NCI-H345 (cell line): ENCODE data around the gene ADPGK.
"Not testable (repeated sequence)": the region's sequence is repeated elsewhere in the genome, so short reads cannot be mapped to it uniquely, and the experiment has no call there.

Source experiments
- DNase-seq: peaks from one replicate; lab custom pipeline; 2025; lab: John Stamatoyannopoulos, UW

ADPGK gene

GRCh38 chr15:72749700-72750099 lies 33.9 kb downstream of the ADPGK start:
- no peak for DNase-seq

- DNase-seq: no peak
These were observed 43.3 kb downstream of the ADPGK start for GRCh38 chr15:72740219-72740618.

GRCh38 chr15:72737723-72738122 lies 45.8 kb downstream of the ADPGK start:
- no peak for DNase-seq

- no peak for DNase-seq
These were observed 46.5 kb downstream of the ADPGK start for GRCh38 chr15:72737061-72737460.

GRCh38 chr15:72735111-72735510 lies 48.4 kb downstream of the ADPGK start:
- no peak for DNase-seq

- DNase-seq: no peak
These were observed 49.4 kb downstream of the ADPGK start for GRCh38 chr15:72733941-72734738.

GRCh38 chr15:72732516-72732915 lies 51.0 kb downstream of the ADPGK start:
- DNase-seq: no peak

- DNase-seq: no peak
These were observed 51.5 kb downstream of the ADPGK start for GRCh38 chr15:72732086-72732485.

GRCh38 chr15:72728821-72729220 lies 54.7 kb downstream of the ADPGK start:
- DNase-seq: no peak

GRCh38 chr15:72728249-72728648 lies 55.3 kb downstream of the ADPGK start:
- not testable (repeated sequence) for DNase-seq

GRCh38 chr15:72727154-72727553 lies 56.4 kb downstream of the ADPGK start:
- DNase-seq: no peak

- not testable (repeated sequence) for DNase-seq
These were observed 57.7 kb downstream of the ADPGK start for GRCh38 chr15:72725851-72726250.

- no peak for DNase-seq
These were observed 58.1 kb downstream of the ADPGK start for GRCh38 chr15:72725446-72725845.

- no peak for DNase-seq
These were observed 59.5 kb downstream of the ADPGK start for GRCh38 chr15:72724028-72724427.

- peak; percentile 10 for DNase-seq
These were observed 61.4 kb downstream of the ADPGK start for GRCh38 chr15:72722071-72722696.

- not testable (repeated sequence) for DNase-seq
These were observed 74.8 kb downstream of the ADPGK start for GRCh38 chr15:72708551-72709303.

GRCh38 chr15:72706266-72706665 lies 77.3 kb downstream of the ADPGK start:
- DNase-seq: no peak
